ENCODE results near the gene GDA. TPM values are rescaled to one million over a fixed set of nuclear protein-coding genes. Genes with fewer than 3 reads are reported as not detected.
A peak's percentile ranks its signal among the peaks of the same experiment; 100 is the strongest.
"Not testable (repeated sequence)": the region's sequence is repeated elsewhere in the genome, so short reads cannot be mapped to it uniquely, and the experiment has no call there.

Gene GDA
- total and polyA plus RNA-seq, 9 donors = 0.16 to 6.1 (median 0.25) TPM

- no peaks in the 10 kb centered on the region for H3K4me1 ChIP-seq (ENCODE audit: control insufficient read depth, insufficient read depth, low read length)
- no peaks in the 10 kb centered on the region for H3K27me3 ChIP-seq (ENCODE audit: control insufficient read depth, insufficient read depth, low read length)
- no CpG with 5 or more reads among the region's 3 CpGs for WGBS (ENCODE audit: insufficient coverage)
- H3K4me3 ChIP-seq (ENCODE audit: low read length) = no peak overlapping the region
- H3K9me3 ChIP-seq (replicated peaks; ENCODE audit: control insufficient read depth, low read depth, low read length) = no peaks in the 10 kb centered on the region
- no peak for DNase-seq
- no peak overlapping the region for H3K27ac ChIP-seq (ENCODE audit: low read length)
- H3K36me3 ChIP-seq (ENCODE audit: control insufficient read depth, insufficient read depth, low read length) = no peaks in the 10 kb centered on the region
Observed at GRCh38 chr9:72247549-72247948, 98.3 kb downstream of the GDA start.

GRCh38 chr9:72251589-72251988, 102.3 kb downstream of the GDA start:
- no peak for DNase-seq
- no peaks in the 10 kb centered on the region for H3K36me3 ChIP-seq (ENCODE audit: control insufficient read depth, insufficient read depth, low read length)
- no CpG with 5 or more reads among the region's 1 CpG for WGBS (ENCODE audit: insufficient coverage)

GRCh38 chr9:72254901-72255545, 105.8 kb downstream of the GDA start:
- DNase-seq = peak; percentile 3
- Histone ChIP-seq H3K9me3 (replicated peaks; ENCODE audit: control insufficient read depth, low read depth, low read length) (no peaks in the 10 kb centered on the region), H3K36me3 (ENCODE audit: control insufficient read depth, insufficient read depth, low read length) (no peaks in the 10 kb centered on the region)

More at GRCh38 chr9:72251589-72251988, 102.3 kb downstream of the GDA start:
- Histone ChIP-seq H3K27ac (ENCODE audit: low read length) (no peak overlapping the region), H3K4me3 (ENCODE audit: low read length) (no peak overlapping the region), H3K4me1 (ENCODE audit: control insufficient read depth, insufficient read depth, low read length) (no peaks in the 10 kb centered on the region), H3K27me3 (ENCODE audit: control insufficient read depth, insufficient read depth, low read length) (no peaks in the 10 kb centered on the region), H3K9me3 (replicated peaks; ENCODE audit: control insufficient read depth, low read depth, low read length) (no peaks in the 10 kb centered on the region)

GRCh38 chr9:72255569-72255968, 106.3 kb downstream of the GDA start:
- H3K27me3 ChIP-seq (ENCODE audit: control insufficient read depth, insufficient read depth, low read length) = no peaks in the 10 kb centered on the region
- DNase-seq = no peak
- WGBS (ENCODE audit: insufficient coverage) = no CpG with 5 or more reads among the region's 4 CpGs
- H3K4me1 ChIP-seq (ENCODE audit: control insufficient read depth, insufficient read depth, low read length) = no peaks in the 10 kb centered on the region
- H3K9me3 ChIP-seq (replicated peaks; ENCODE audit: control insufficient read depth, low read depth, low read length) = no peaks in the 10 kb centered on the region
- H3K36me3 ChIP-seq (ENCODE audit: control insufficient read depth, insufficient read depth, low read length) = no peaks in the 10 kb centered on the region
- H3K27ac ChIP-seq (ENCODE audit: low read length) = no peak overlapping the region
- no peak overlapping the region for H3K4me3 ChIP-seq (ENCODE audit: low read length)

More at GRCh38 chr9:72254901-72255545, 105.8 kb downstream of the GDA start:
- Histone ChIP-seq H3K4me1 (ENCODE audit: control insufficient read depth, insufficient read depth, low read length) (no peaks in the 10 kb centered on the region), H3K27ac (ENCODE audit: low read length) (no peak overlapping the region), H3K4me3 (ENCODE audit: low read length) (no peak overlapping the region), H3K27me3 (ENCODE audit: control insufficient read depth, insufficient read depth, low read length) (no peaks in the 10 kb centered on the region)
- WGBS (ENCODE audit: insufficient coverage) = 62% methylated on average over 2 of the region's 3 CpGs

- no peak for DNase-seq
- H3K4me3 ChIP-seq (ENCODE audit: low read length) = no peak overlapping the region
- H3K27ac ChIP-seq (ENCODE audit: low read length) = no peak overlapping the region
- H3K27me3 ChIP-seq (ENCODE audit: control insufficient read depth, insufficient read depth, low read length) = no peaks in the 10 kb centered on the region
- H3K4me1 ChIP-seq (ENCODE audit: control insufficient read depth, insufficient read depth, low read length) = no peaks in the 10 kb centered on the region
- 76% methylated on average over 4 of the region's 6 CpGs for WGBS (ENCODE audit: insufficient coverage)
- H3K36me3 ChIP-seq (ENCODE audit: control insufficient read depth, insufficient read depth, low read length) = no peaks in the 10 kb centered on the region
- no peaks in the 10 kb centered on the region for H3K9me3 ChIP-seq (replicated peaks; ENCODE audit: control insufficient read depth, low read depth, low read length)
Observed at GRCh38 chr9:72256931-72257330, 107.7 kb downstream of the GDA start.

GRCh38 chr9:72257814-72258213, 108.6 kb downstream of the GDA start:
- no peak for DNase-seq
- H3K27ac ChIP-seq (ENCODE audit: low read length) = no peak overlapping the region
- no peaks in the 10 kb centered on the region for H3K4me1 ChIP-seq (ENCODE audit: control insufficient read depth, insufficient read depth, low read length)
- H3K36me3 ChIP-seq (ENCODE audit: control insufficient read depth, insufficient read depth, low read length) = no peaks in the 10 kb centered on the region
- WGBS (ENCODE audit: insufficient coverage) = 85% methylated on average over 3 of the region's 3 CpGs
- H3K4me3 ChIP-seq (ENCODE audit: low read length) = no peak overlapping the region
- H3K27me3 ChIP-seq (ENCODE audit: control insufficient read depth, insufficient read depth, low read length) = no peaks in the 10 kb centered on the region
- no peaks in the 10 kb centered on the region for H3K9me3 ChIP-seq (replicated peaks; ENCODE audit: control insufficient read depth, low read depth, low read length)

- no peak for DNase-seq
- Histone ChIP-seq H3K27ac (ENCODE audit: low read length) (no peak overlapping the region), H3K27me3 (ENCODE audit: control insufficient read depth, insufficient read depth, low read length) (no peaks in the 10 kb centered on the region), H3K36me3 (ENCODE audit: control insufficient read depth, insufficient read depth, low read length) (no peaks in the 10 kb centered on the region), H3K4me1 (ENCODE audit: control insufficient read depth, insufficient read depth, low read length) (no peaks in the 10 kb centered on the region), H3K9me3 (replicated peaks; ENCODE audit: control insufficient read depth, low read depth, low read length) (no peaks in the 10 kb centered on the region), H3K4me3 (ENCODE audit: low read length) (no peak overlapping the region)
- WGBS (ENCODE audit: insufficient coverage) = 63% methylated on average over 2 of the region's 2 CpGs
Observed at GRCh38 chr9:72262063-72262462, 112.8 kb downstream of the GDA start.

GRCh38 chr9:72263572-72263971, 114.3 kb downstream of the GDA start:
- no peak for DNase-seq
- no peaks in the 10 kb centered on the region for H3K4me1 ChIP-seq (ENCODE audit: control insufficient read depth, insufficient read depth, low read length)
- H3K27me3 ChIP-seq (ENCODE audit: control insufficient read depth, insufficient read depth, low read length) = no peaks in the 10 kb centered on the region
- no CpG with 5 or more reads among the region's 1 CpG for WGBS (ENCODE audit: insufficient coverage)
- H3K36me3 ChIP-seq (ENCODE audit: control insufficient read depth, insufficient read depth, low read length) = no peaks in the 10 kb centered on the region
- no peaks in the 10 kb centered on the region for H3K9me3 ChIP-seq (replicated peaks; ENCODE audit: control insufficient read depth, low read depth, low read length)
- H3K4me3 ChIP-seq (ENCODE audit: low read length) = no peak overlapping the region
- no peak overlapping the region for H3K27ac ChIP-seq (ENCODE audit: low read length)

GRCh38 chr9:72268961-72269360, 119.7 kb downstream of the GDA start:
- H3K27ac ChIP-seq (ENCODE audit: low read length) = no peak overlapping the region
- H3K9me3 ChIP-seq (replicated peaks; ENCODE audit: control insufficient read depth, low read depth, low read length) = no peaks in the 10 kb centered on the region
- H3K27me3 ChIP-seq (ENCODE audit: control insufficient read depth, insufficient read depth, low read length) = no peaks in the 10 kb centered on the region
- no peaks in the 10 kb centered on the region for H3K4me1 ChIP-seq (ENCODE audit: control insufficient read depth, insufficient read depth, low read length)
- no peak overlapping the region for H3K4me3 ChIP-seq (ENCODE audit: low read length)
- DNase-seq = no peak
- 80% methylated on average over 1 of the region's 3 CpGs for WGBS (ENCODE audit: insufficient coverage)
- H3K36me3 ChIP-seq (ENCODE audit: control insufficient read depth, insufficient read depth, low read length) = no peaks in the 10 kb centered on the region

- WGBS (ENCODE audit: insufficient coverage) = no CpG with 5 or more reads among the region's 3 CpGs
- not testable (repeated sequence) for H3K27ac ChIP-seq (ENCODE audit: low read length)
Observed at GRCh38 chr9:72270359-72270758, 121.1 kb downstream of the GDA start.

More at GRCh38 chr9:72270359-72270758, 121.1 kb downstream of the GDA start:
- not testable (repeated sequence) for H3K27me3 ChIP-seq (ENCODE audit: control insufficient read depth, insufficient read depth, low read length); H3K9me3 ChIP-seq (replicated peaks; ENCODE audit: control insufficient read depth, low read depth, low read length); H3K4me1 ChIP-seq (ENCODE audit: control insufficient read depth, insufficient read depth, low read length); H3K36me3 ChIP-seq (ENCODE audit: control insufficient read depth, insufficient read depth, low read length); H3K4me3 ChIP-seq (ENCODE audit: low read length); DNase-seq

All from muscle of leg (tissue), 11 donors.